Body of pancreas (tissue), 4 donors: Measurements from ENCODE around the gene KCNQ1OT1.

Source experiments
- CTCF ChIP-seq, 7 experiments: fragments of 450-650 bp in 4 of 7; fragments of 200-600 bp in 3 of 7; sonication (generic) in 3 of 7; IDR thresholded peaks; one replicate each; pipeline ENCODE4 v1.5.1; 2016 to 2019; ENCODE audit warnings: antibody characterized with exemption in 7 of 7
- POLR2A ChIP-seq, 3 donors: fragments of 450-650 bp; IDR thresholded peaks; one replicate each; pipeline ENCODE4 v1.6.1; 2016; ENCODE audit warnings: antibody characterized with exemption in 3 of 3, mild to moderate bottlenecking in 2 of 3

- TF ChIP-seq CTCF (IDR thresholded peaks at IDR 0.05), result no peak
- TF ChIP-seq POLR2A (IDR thresholded peaks at IDR 0.05), result no peak
Measured at GRCh38 chr11:2576111-2576510, 123.7 kb downstream of the KCNQ1OT1 start.
